HepG2 (cell line): ENCODE results near the gene PTGIR. TPM values are rescaled to one million over a fixed set of nuclear protein-coding genes. Genes with fewer than 3 reads are reported as not detected.

Experiments used
- ATAC-seq: fragments of 200-7000 bp; cut with Tn5 transposase; 3 replicates; pipeline ENCODE4 v1.9.1; 2020; ENCODE audit warnings: mild to moderate bottlenecking, moderate library complexity
- BruUV-seq: library from RNA; stranded (reverse); fragments of 400-500 nt; replicated peaks from 2 replicates; lab custom pipeline; 2021; lab: Mats Ljungman, UMichigan
- CTCF ChIA-PET: fragments of 300-600 bp; formaldehyde crosslinking; extraction: SDS; loops from one replicate; lab custom pipeline; 2021; ENCODE audit warnings: low total read pairs, inconsistent platforms, low intra/inter-chr PET ratio; lab: Yijun Ruan, JAX
- POLR2A ChIA-PET: fragments of 350-600 bp; sonication (Branson Sonifier 250); formaldehyde crosslinking; loops from one replicate; lab custom pipeline; 2020; ENCODE audit warnings: antibody characterized with exemption, inconsistent platforms; lab: Yijun Ruan, JAX
- DNase-seq: peaks from one replicate; pipeline ENCODE4 v3.0.0-alpha.2; 2015; ENCODE audit warnings: low spot score
- FAIRE-seq: peaks from 3 replicates; lab custom pipeline; 2011; peaks lifted over from hg19 to GRCh38; lab: Jason Lieb, UNC
- H2AFZ ChIP-seq: one replicate; pipeline ENCODE4 v1.6.1; 2011; ENCODE audit warnings: low read length, inconsistent platforms
- H3K27ac ChIP-seq: fragments of 300-600 bp; 3 replicates; pipeline ENCODE4 v1.8.0; 2011; ENCODE audit warnings: mixed run types, mild to moderate bottlenecking, mixed read lengths, low read length, inconsistent platforms; ENCODE audit not compliant: insufficient read depth; ENCODE audit errors: extremely low read length
- H3K27me3 ChIP-seq, 2 experiments: fragments of 200-600 bp in 1 of 2; 2 replicates in 1 of 2; 3 replicates in 1 of 2; pipeline versions ENCODE4 v1.6.0 to v1.8.0; 2011; ENCODE audit warnings: low read length in 2 of 2, mild to moderate bottlenecking in 2 of 2, moderate library complexity in 2 of 2, inconsistent platforms in 1 of 2; ENCODE audit not compliant: insufficient read depth in 2 of 2, control insufficient read depth in 1 of 2
- H3K36me3 ChIP-seq, 2 experiments: fragments of 200-600 bp in 1 of 2; replicated peaks in 1 of 2; 2 replicates in 1 of 2; 3 replicates in 1 of 2; pipeline versions ENCODE4 v1.5.1 to v1.8.0; 2011; ENCODE audit warnings: low read length in 2 of 2, inconsistent platforms in 1 of 2; ENCODE audit not compliant: insufficient read depth in 2 of 2, control insufficient read depth in 1 of 2
- H3K4me1 ChIP-seq: 2 replicates; pipeline ENCODE4 v1.5.1; 2012; ENCODE audit warnings: low read length, inconsistent platforms; ENCODE audit not compliant: insufficient read depth
- H3K4me2 ChIP-seq: 2 replicates; pipeline ENCODE4 v1.6.0; 2011; ENCODE audit warnings: low read depth, low read length, inconsistent platforms
- H3K4me3 ChIP-seq, 3 experiments: fragments of 200-600 bp in 1 of 3; sonication (generic), shearing (Covaris generic) in 1 of 3; replicated peaks in 1 of 3; 2 replicates each; pipeline ENCODE4 v1.5.1; 2011 to 2016; ENCODE audit warnings: low read length in 3 of 3, inconsistent platforms in 2 of 3, low read depth in 2 of 3, mild to moderate bottlenecking in 2 of 3, control low read depth in 1 of 3, mixed read lengths in 1 of 3; ENCODE audit not compliant: insufficient read depth in 1 of 3
- H3K79me2 ChIP-seq: one replicate; pipeline ENCODE4 v1.6.1; 2011; ENCODE audit warnings: low read length, inconsistent platforms; ENCODE audit not compliant: insufficient read depth
- H3K9ac ChIP-seq: 2 replicates; pipeline ENCODE4 v1.6.0; 2011; ENCODE audit warnings: mild to moderate bottlenecking, low read depth, low read length, inconsistent platforms; ENCODE audit not compliant: insufficient read depth
- H3K9me3 ChIP-seq: 2 replicates; pipeline ENCODE4 v1.5.1; 2012; ENCODE audit warnings: mild to moderate bottlenecking, low read length
- H4K20me1 ChIP-seq: 2 replicates; pipeline ENCODE4 v1.6.0; 2011; ENCODE audit warnings: inconsistent platforms, mild to moderate bottlenecking, low read length, moderate library complexity; ENCODE audit not compliant: insufficient read depth
- CENPX ChIP-seq: sonication (generic); formaldehyde crosslinking; IDR thresholded peaks from 2 replicates; pipeline ENCODE4 v1.9.0; 2021; ENCODE audit warnings: mild to moderate bottlenecking, missing genetic modification reagents, moderate library complexity
- ELF1 ChIP-seq: sonication (generic); formaldehyde crosslinking; IDR thresholded peaks from 2 replicates; pipeline ENCODE4 v1.4.0; 2020; ENCODE audit warnings: missing genetic modification reagents
- GLI4 ChIP-seq: sonication (generic); formaldehyde crosslinking; IDR thresholded peaks from 2 replicates; pipeline ENCODE4 v1.5.1; 2020; ENCODE audit warnings: missing genetic modification reagents, mild to moderate bottlenecking, moderate library complexity, borderline replicate concordance
- KAT2B ChIP-seq: fragments of 150-350 bp; IDR thresholded peaks from 2 replicates; pipeline ENCODE4 v1.6.1; 2014; ENCODE audit warnings: low read depth, low read length, borderline replicate concordance
- LRRFIP1 ChIP-seq: sonication (generic); formaldehyde crosslinking; conservative IDR thresholded peaks from 2 replicates; pipeline ENCODE4 v1.4.0; 2020; ENCODE audit warnings: missing genetic modification reagents
- MATR3 ChIP-seq: sonication (generic); formaldehyde crosslinking; IDR thresholded peaks from 2 replicates; pipeline ENCODE4 v1.4.0; 2020; ENCODE audit warnings: missing genetic modification reagents
- MED1 ChIP-seq: sonication (generic); formaldehyde crosslinking; IDR thresholded peaks from 2 replicates; pipeline ENCODE4 v1.4.0; 2020; ENCODE audit warnings: missing genetic modification reagents
- ZBTB49 ChIP-seq: sonication (generic); formaldehyde crosslinking; IDR thresholded peaks from 2 replicates; pipeline ENCODE4 v1.4.0; 2020; ENCODE audit warnings: missing genetic modification reagents, borderline replicate concordance
- ZNF75D ChIP-seq: sonication (generic); formaldehyde crosslinking; IDR thresholded peaks from 2 replicates; pipeline ENCODE4 v1.8.1; 2023; ENCODE audit warnings: missing genetic modification reagents, mild to moderate bottlenecking, borderline replicate concordance
- ZNF777 ChIP-seq: sonication (generic); formaldehyde crosslinking; IDR thresholded peaks from 2 replicates; pipeline ENCODE4 v1.4.0; 2020; ENCODE audit warnings: missing genetic modification reagents
- WGBS: methylation state at CpG from one replicate; pipeline ENCODE4 v1.1.6; 2017; ENCODE audit warnings: low lambda C conversion rate; 5-methylcytosine and 5-hydroxymethylcytosine counted together
- in situ Hi-C: cut with HindIII; loops from 2 replicates; pipeline ENCODE4 v1.10.0; 2017; ENCODE audit warnings: low pct_unique_long_range_greater_than_20kb; ENCODE audit not compliant: extremely low pct_ligation_motif_present
- intact Hi-C: fragments of 100-400 bp; cut with micrococcal nuclease; formaldehyde crosslinking; loops from one replicate; pipeline ENCODE4 v1.10.0; 2022; ENCODE audit not compliant: unreplicated experiment
- polyA plus RNA-seq, 8 experiments: library from polyadenylated mRNA; depleted of rRNA in 3 of 8; stranded (reverse) in 7 of 8; unstranded in 1 of 8; fragments of >200 nt; fragmentation: Illumina TruSeq in 4 of 8; extraction: Trizol in 4 of 8; gene quantifications; 2 replicates each; pipeline versions ENCODE4 v1.2.1 to v1.2.3, GENCODE V29; 2011 to 2016; ENCODE audit warnings: low read depth in 4 of 8, missing spikeins in 1 of 8, mixed read lengths in 1 of 8; ENCODE audit not compliant: insufficient read depth in 1 of 8
- total RNA-seq, 5 experiments: library from RNA; depleted of rRNA; stranded (reverse); fragments of >200 nt; fragmentation: Illumina TruSeq; extraction: Trizol; gene quantifications; 2 replicates each; pipeline ENCODE4 v1.2.3, GENCODE V29; 2016; ENCODE audit warnings: low read depth in 1 of 5
- TF ChIP-seq, protein P1 (sequence below): sonication (generic); formaldehyde crosslinking; IDR thresholded peaks from 2 replicates; pipeline ENCODE4 v1.5.0; 2020; ENCODE audit warnings: mild to moderate bottlenecking, missing genetic modification reagents, moderate library complexity
- TF ChIP-seq, protein P2 (sequence below): sonication (generic); formaldehyde crosslinking; IDR thresholded peaks from 2 replicates; pipeline ENCODE4 v1.4.0; 2020; ENCODE audit warnings: mild to moderate bottlenecking, missing genetic modification reagents

The PTGIR gene
- total and polyA plus RNA-seq, 2 of the 13 experiments (the other 11 are each of a cell fraction or from before 2014, with no cell fraction given) = not detected

DNA sequence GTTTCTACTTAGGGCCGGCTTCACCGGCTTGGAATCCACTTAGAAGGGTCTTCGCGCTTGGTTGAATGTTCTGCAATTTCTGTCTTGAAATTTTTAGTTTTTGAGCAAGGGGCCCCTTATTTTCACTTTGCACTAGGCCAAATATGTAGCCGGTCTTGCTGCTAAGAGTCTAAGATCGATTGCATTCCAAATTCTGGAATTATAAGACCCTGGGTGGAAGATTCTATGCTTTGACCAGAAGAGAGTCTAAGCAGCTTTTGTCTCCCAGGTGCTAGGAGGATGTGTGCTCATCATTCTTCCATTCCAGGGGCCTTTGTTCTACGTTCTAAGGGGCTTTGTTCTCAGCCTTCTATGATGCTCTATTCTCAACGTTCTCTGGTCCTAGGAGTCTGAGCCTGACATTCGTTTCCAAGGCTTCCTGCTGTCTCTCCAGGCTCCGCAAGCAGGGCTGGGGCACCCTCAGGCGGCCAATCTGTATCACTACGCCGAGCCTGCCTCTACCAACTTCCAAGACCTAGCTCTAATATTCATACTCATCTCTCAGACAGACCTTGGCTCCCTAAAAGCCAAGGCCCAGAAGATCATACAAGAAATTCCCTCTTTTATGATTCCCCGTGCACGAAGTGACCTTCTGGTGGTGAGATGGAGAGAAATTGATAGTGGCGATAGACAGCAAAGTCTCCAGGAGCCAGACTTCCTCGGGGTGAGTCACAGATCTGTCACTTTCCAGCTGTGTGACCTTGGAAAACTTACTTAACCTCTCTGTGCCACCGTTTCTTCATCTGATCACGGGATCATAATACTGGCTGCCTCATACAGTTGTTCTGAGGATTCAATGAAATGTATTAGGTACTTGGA lies 37.1 kb upstream of the PTGIR start:
- H3K9ac ChIP-seq = no peak overlapping the region
- TF ChIP-seq KAT2B (no peak), CENPX (CRISPR knock-in tag) (no peak), ZNF75D (no peak), ZNF777 (peak; percentile 51; the same call in 1 of the 2 replicates), LRRFIP1 (no peak), ELF1 (no peak), ZBTB49 (CRISPR knock-in tag) (no peak), MATR3 (CRISPR knock-in tag) (no peak), GLI4 (CRISPR knock-in tag) (no peak), MED1 (CRISPR knock-in tag) (peak; percentile 33; the same call in 1 of the 2 replicates)
- TF ChIP-seq, protein P1, sequence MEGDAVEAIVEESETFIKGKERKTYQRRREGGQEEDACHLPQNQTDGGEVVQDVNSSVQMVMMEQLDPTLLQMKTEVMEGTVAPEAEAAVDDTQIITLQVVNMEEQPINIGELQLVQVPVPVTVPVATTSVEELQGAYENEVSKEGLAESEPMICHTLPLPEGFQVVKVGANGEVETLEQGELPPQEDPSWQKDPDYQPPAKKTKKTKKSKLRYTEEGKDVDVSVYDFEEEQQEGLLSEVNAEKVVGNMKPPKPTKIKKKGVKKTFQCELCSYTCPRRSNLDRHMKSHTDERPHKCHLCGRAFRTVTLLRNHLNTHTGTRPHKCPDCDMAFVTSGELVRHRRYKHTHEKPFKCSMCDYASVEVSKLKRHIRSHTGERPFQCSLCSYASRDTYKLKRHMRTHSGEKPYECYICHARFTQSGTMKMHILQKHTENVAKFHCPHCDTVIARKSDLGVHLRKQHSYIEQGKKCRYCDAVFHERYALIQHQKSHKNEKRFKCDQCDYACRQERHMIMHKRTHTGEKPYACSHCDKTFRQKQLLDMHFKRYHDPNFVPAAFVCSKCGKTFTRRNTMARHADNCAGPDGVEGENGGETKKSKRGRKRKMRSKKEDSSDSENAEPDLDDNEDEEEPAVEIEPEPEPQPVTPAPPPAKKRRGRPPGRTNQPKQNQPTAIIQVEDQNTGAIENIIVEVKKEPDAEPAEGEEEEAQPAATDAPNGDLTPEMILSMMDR (CRISPR knock-in tag) = peak; percentile 94
- TF ChIP-seq, protein P2, sequence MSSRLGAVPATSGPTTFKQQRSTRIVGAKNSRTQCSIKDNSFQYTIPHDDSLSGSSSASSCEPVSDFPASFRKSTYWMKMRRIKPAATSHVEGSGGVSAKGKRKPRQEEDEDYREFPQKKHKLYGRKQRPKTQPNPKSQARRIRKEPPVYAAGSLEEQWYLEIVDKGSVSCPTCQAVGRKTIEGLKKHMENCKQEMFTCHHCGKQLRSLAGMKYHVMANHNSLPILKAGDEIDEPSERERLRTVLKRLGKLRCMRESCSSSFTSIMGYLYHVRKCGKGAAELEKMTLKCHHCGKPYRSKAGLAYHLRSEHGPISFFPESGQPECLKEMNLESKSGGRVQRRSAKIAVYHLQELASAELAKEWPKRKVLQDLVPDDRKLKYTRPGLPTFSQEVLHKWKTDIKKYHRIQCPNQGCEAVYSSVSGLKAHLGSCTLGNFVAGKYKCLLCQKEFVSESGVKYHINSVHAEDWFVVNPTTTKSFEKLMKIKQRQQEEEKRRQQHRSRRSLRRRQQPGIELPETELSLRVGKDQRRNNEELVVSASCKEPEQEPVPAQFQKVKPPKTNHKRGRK (CRISPR knock-in tag) = no peak

More for the DNA sequence above, 37.1 kb upstream of the PTGIR start:
- no peaks in the 10 kb centered on the region for H3K36me3 ChIP-seq
- H3K27ac ChIP-seq = no peak overlapping the region
- H2AFZ ChIP-seq = no peak overlapping the region
- H3K27me3 ChIP-seq = peaks cover 4 to 23% of the 10 kb centered on the region in 2 experiments; a peak in 3 of 5 replicates
- in situ Hi-C loops (loop anchor here (10.0 kb wide), 1 partner anchor 47 kb away; no protein-coding TSS in a partner anchor), intact Hi-C loops (loop anchor here (1.0 kb wide), 1 partner anchor 48 kb away; no protein-coding TSS in a partner anchor)
- no peaks in the 10 kb centered on the region for H3K79me2 ChIP-seq
- no TSS peak for BruUV-seq
- DNase-seq = peak; percentile 71
- CTCF ChIA-PET = interaction anchor here (1.5 to 2.2 kb wide), 4 partner anchors 37 to 132 kb away, joined by 4 to 34 read pairs (median 18); partner anchors contain the start of gene PTGIR
- H3K4me3 ChIP-seq = peak overlapping the region; percentile 17 to 64 (median 54); a peak in 4 of 6 replicates
- peak; percentile 78 for ATAC-seq
- WGBS = 10% methylated on average over 19 of the region's 19 CpGs
- FAIRE-seq = peak; percentile 72
- peaks cover 42% of the 10 kb centered on the region for H3K4me1 ChIP-seq
- peaks cover 5% of the 10 kb centered on the region; the same call in 1 of the 2 replicates for H4K20me1 ChIP-seq
- POLR2A ChIA-PET = interaction anchor here (1.0 to 2.1 kb wide), 9 partner anchors 17 to 667 kb away, joined by 3 to 16 read pairs (median 6); partner anchors contain the start of genes CALM3 and CCDC61
- peak overlapping the region; percentile 86 for H3K4me2 ChIP-seq
- no peaks in the 10 kb centered on the region for H3K9me3 ChIP-seq
